GM12864 (cell line): ENCODE measurements around the gene KEL.

ENCODE experiments used
- DNase-seq: peaks from one replicate; pipeline ENCODE4 v3.0.0-alpha.2; 2011; ENCODE audit warnings: low read depth
- H3K4me3 ChIP-seq: 2 replicates; pipeline ENCODE4 v1.5.1; 2011; ENCODE audit warnings: mild to moderate bottlenecking, low read depth, low read length, control low read depth
- CTCF ChIP-seq: IDR thresholded peaks from 2 replicates; pipeline ENCODE4 v1.5.1; 2011; ENCODE audit warnings: low read depth, mild to moderate bottlenecking, moderate library complexity, low read length, control low read depth, inconsistent platforms; ENCODE audit errors: missing control alignments

The KEL gene

GRCh38 chr7:142933092-142933475 lies 29.1 kb downstream of the KEL start:
- no peak for TF ChIP-seq CTCF
- no peak overlapping the region for H3K4me3 ChIP-seq
- no peak for DNase-seq

GRCh38 chr7:142932386-142933091 lies 29.6 kb downstream of the KEL start:
- TF ChIP-seq CTCF, result no peak
- DNase-seq, result no peak

GRCh38 chr7:142930126-142930730 lies 31.9 kb downstream of the KEL start:
- TF ChIP-seq CTCF, result no peak
- H3K4me3 ChIP-seq, result no peak overlapping the region

More at GRCh38 chr7:142932386-142933091, 29.6 kb downstream of the KEL start:
- H3K4me3 ChIP-seq, result no peak overlapping the region

GRCh38 chr7:142927949-142928348 lies 34.2 kb downstream of the KEL start:
- H3K4me3 ChIP-seq, result no peak overlapping the region
- no peak for TF ChIP-seq CTCF
- DNase-seq, result no peak

More at GRCh38 chr7:142930126-142930730, 31.9 kb downstream of the KEL start:
- DNase-seq, result no peak

- no peak for DNase-seq
- TF ChIP-seq CTCF, result no peak
Measured at GRCh38 chr7:142927085-142927745, 34.9 kb downstream of the KEL start.

GRCh38 chr7:142925413-142925812 lies 36.8 kb downstream of the KEL start:
- peak; percentile 49 for TF ChIP-seq CTCF
- no peak overlapping the region for H3K4me3 ChIP-seq
- no peak for DNase-seq

More at GRCh38 chr7:142927085-142927745, 34.9 kb downstream of the KEL start:
- no peak overlapping the region for H3K4me3 ChIP-seq

GRCh38 chr7:142923391-142923790 lies 38.8 kb downstream of the KEL start:
- no peak for TF ChIP-seq CTCF
- DNase-seq, result no peak
- no peak overlapping the region for H3K4me3 ChIP-seq
